Brain microvascular endothelial cell (primary cell): Measurements from ENCODE around the gene SLC16A11.
"Not testable (repeated sequence)": the region's sequence is repeated elsewhere in the genome, so short reads cannot be mapped to it uniquely, and the experiment has no call there.

Experiments
- DNase-seq: peaks from one replicate; pipeline ENCODE4 v3.0.0-alpha.2; 2020
- H3K27ac ChIP-seq: fragments of 250-450 bp; sonication (Bioruptor Pico); 2 replicates; pipeline ENCODE4 v1.5.1; 2020; ENCODE audit warnings: mild to moderate bottlenecking, moderate library complexity
- H3K27me3 ChIP-seq: fragments of 250-450 bp; sonication (Bioruptor Pico); replicated peaks from 2 replicates; pipeline ENCODE4 v1.5.1; 2020; ENCODE audit warnings: mild to moderate bottlenecking
- H3K36me3 ChIP-seq: fragments of 250-450 bp; sonication (Bioruptor Pico); replicated peaks from 2 replicates; pipeline ENCODE4 v1.5.1; 2020; ENCODE audit warnings: mild to moderate bottlenecking
- H3K4me3 ChIP-seq: 2 replicates; pipeline ENCODE4 v1.5.1; 2011; ENCODE audit warnings: low read depth, mild to moderate bottlenecking, control low read depth, low read length, moderate library complexity
- in situ Hi-C: cut with HindIII; loops from 2 replicates; pipeline ENCODE4 v1.10.0; 2017; ENCODE audit warnings: low sequenced_read_pairs, low pct_ligation_motif_present
- TF ChIP-seq, protein P1 (sequence below): IDR thresholded peaks from 2 replicates; pipeline ENCODE4 v1.5.1; 2011; ENCODE audit warnings: low read depth, mild to moderate bottlenecking, moderate library complexity, low read length, control low read depth, inconsistent platforms; ENCODE audit errors: missing control alignments

The SLC16A11 gene

DNA sequence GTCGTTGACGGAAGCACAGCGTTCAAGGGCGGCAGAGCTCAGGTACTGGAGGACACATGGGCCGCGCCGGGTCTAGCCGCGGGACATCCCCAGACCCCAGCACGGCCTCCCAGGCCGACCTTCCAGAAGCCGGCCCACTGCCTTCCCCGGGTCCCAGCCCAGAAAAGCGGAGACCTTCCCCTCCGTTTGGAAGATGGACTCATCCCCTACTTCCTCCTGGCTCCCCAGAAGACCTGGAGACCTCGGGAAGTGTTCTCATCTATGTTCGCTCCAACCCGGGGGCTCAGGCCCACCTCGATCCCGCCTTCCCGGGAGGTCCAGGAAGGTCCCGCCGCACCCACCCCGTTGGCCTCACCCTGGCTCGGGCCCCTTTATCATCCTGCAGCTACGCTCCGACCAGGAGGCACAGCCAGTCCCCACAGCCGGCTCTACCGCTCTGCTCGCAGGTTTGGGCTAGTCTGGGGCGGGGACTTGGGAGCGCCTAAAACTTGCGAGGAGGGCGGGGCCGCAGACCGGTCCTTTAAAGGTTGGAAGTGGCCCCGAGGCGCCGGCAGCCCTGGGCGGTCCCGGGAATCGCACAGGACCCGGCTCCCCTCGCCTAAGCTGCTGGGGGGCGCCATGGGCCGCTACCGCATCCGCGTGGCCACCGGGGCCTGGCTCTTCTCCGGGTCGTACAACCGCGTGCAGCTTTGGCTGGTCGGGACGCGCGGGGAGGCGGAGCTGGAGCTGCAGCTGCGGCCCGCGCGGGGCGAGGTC is 48.2 kb downstream of the SLC16A11 start, which contains the start of gene ALOX12:
ALOX12 (plus strand) TSS at position 550 of the 756 bp plus-strand sequence; CDS start at position 619, 69 bp downstream.
- Histone ChIP-seq H3K4me3 (peak within 1 kb of the TSS; percentile 30), H3K27ac (no peak within 1 kb of the TSS), H3K36me3 (peaks cover 11% of the 10 kb centered on the region), H3K27me3 (no peaks in the 10 kb centered on the region)
- TF ChIP-seq, protein P1, sequence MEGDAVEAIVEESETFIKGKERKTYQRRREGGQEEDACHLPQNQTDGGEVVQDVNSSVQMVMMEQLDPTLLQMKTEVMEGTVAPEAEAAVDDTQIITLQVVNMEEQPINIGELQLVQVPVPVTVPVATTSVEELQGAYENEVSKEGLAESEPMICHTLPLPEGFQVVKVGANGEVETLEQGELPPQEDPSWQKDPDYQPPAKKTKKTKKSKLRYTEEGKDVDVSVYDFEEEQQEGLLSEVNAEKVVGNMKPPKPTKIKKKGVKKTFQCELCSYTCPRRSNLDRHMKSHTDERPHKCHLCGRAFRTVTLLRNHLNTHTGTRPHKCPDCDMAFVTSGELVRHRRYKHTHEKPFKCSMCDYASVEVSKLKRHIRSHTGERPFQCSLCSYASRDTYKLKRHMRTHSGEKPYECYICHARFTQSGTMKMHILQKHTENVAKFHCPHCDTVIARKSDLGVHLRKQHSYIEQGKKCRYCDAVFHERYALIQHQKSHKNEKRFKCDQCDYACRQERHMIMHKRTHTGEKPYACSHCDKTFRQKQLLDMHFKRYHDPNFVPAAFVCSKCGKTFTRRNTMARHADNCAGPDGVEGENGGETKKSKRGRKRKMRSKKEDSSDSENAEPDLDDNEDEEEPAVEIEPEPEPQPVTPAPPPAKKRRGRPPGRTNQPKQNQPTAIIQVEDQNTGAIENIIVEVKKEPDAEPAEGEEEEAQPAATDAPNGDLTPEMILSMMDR, result no peak
- in situ Hi-C loops, result no loop called here
- DNase-seq, result no peak

DNA sequence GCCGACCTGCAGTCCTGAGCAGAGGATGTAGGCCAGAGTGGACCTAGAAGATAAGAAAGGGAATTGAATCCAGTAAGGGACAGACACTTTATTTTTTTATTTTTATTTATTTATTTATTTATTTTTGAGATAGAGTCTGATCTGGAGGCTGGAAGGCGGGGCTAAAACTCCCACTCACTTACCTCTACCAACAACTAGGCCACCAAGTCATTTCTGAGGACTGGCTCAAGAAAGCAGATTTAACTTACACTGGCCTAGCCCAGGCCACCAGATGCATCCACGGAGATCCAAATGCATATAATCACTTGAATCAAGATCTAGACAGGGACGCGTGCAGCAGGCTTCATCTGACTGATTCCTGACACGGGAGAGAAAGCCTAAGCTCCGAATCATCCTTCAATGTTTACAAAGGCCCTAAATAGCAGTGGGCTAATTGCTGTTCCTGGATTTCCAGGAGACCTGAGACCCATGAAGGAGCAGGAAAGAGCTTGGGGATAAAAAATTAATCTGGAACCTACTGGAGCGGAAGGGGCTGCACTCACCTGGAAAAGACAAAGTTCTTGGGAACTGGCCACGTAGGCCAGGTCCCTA is 49.1 kb downstream of the SLC16A11 start:
- no peak overlapping the region for H3K4me3 ChIP-seq
- no peaks in the 10 kb centered on the region for H3K27me3 ChIP-seq
- peaks cover 11% of the 10 kb centered on the region for H3K36me3 ChIP-seq
- TF ChIP-seq, protein P1, result no peak
- in situ Hi-C loops, result no loop called here
- DNase-seq, result no peak
- no peak overlapping the region for H3K27ac ChIP-seq

DNA sequence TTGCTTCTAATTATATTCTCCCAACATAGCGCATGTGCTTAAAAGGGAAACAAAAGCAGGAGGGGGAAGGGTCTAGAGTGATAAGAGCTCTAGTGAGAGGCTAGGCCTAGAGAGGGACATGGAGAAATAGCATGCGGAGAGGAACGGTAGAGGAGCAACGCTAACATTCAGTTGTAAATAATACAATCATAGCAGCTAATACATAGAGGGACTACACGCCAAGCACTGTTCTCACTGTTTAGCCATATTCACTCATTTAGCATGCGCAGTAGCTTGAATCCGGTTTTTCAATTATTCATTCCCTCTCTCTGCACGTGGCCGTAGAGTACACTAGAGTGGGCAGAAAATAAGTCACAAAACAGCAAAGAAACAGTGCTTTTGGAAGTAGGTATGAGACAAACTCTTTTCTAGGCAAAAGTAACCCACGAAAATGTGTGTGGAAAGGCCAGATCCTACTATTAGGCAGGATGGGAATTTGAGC is 49.7 kb downstream of the SLC16A11 start:
- Histone ChIP-seq H3K36me3 (peaks cover 10% of the 10 kb centered on the region), H3K27me3 (no peaks in the 10 kb centered on the region), H3K27ac (no peak overlapping the region), H3K4me3 (no peak overlapping the region)
- in situ Hi-C loops, result no loop called here
- TF ChIP-seq, protein P1, result no peak
- no peak for DNase-seq

DNA sequence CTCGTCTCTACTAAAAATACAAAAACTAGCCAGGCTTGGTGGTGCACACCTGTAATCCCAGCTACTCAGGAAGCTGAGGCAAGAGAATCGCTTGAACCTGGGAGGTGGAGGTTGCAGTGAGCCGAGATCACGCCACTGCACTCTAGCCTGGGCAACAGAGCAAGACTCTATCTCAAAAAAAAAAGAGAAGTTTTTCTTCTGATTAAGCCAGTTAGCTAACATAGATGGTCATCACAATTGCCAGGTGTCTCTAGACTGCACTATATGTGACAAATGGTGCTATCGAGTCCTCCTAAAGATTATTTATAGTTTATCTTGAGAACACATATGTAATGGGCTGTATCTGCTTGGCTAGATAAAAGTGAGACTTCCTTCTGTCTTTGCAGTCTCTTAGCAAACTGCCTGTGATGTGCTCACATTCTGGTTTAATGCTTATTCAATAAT is 50.3 kb downstream of the SLC16A11 start:
- H3K36me3 ChIP-seq, H3K4me3 ChIP-seq, H3K27ac ChIP-seq, in situ Hi-C loops, DNase-seq, H3K27me3 ChIP-seq: not testable (repeated sequence)
